Activated CD4-positive, alpha-beta T cell treated with anti-CD3 and anti-CD28 coated beads, Interleukin-2, amount 10 ng/mL, durations not matched to agents 7 days and 5 days (primary cell): Measurements from ENCODE around the gene ELAC2. TPM values are rescaled to one million over a fixed set of nuclear protein-coding genes. Genes with fewer than 3 reads are reported as not detected.
A peak's percentile ranks its signal among the peaks of the same experiment; 100 is the strongest.

ENCODE experiments used
- CTCF ChIA-PET: fragments of 350-600 bp; sonication (Branson Sonifier 250); formaldehyde crosslinking; loops from one replicate; lab custom pipeline; 2021; ENCODE audit warnings: antibody characterized with exemption; lab: Charles Lee
- POLR2A ChIA-PET: fragments of 350-600 bp; sonication (Branson Sonifier 250); formaldehyde crosslinking; loops from one replicate; lab custom pipeline; 2021; ENCODE audit warnings: antibody characterized with exemption; lab: Charles Lee
- DNase-seq: peaks from one replicate; pipeline ENCODE4 v3.0.0-alpha.2; 2020
- H3K27ac Mint-ChIP-seq: one replicate; pipeline ENCODE4 v1.8.0; 2021; ENCODE audit warnings: mild to moderate bottlenecking, moderate library complexity, mixed read lengths
- H3K27me3 Mint-ChIP-seq: one replicate; pipeline ENCODE4 v1.8.0; 2021; ENCODE audit warnings: mixed read lengths
- H3K36me3 Mint-ChIP-seq: one replicate; pipeline ENCODE4 v1.8.0; 2021; ENCODE audit warnings: low read depth, mixed read lengths
- H3K4me1 Mint-ChIP-seq: one replicate; pipeline ENCODE4 v1.8.0; 2021; ENCODE audit warnings: mixed read lengths
- H3K4me3 Mint-ChIP-seq: one replicate; pipeline ENCODE4 v1.8.0; 2021; ENCODE audit warnings: mild to moderate bottlenecking, moderate library complexity, mixed read lengths
- H3K9me3 Mint-ChIP-seq: one replicate; pipeline ENCODE4 v1.8.0; 2021; ENCODE audit warnings: mixed read lengths
- total RNA-seq, 2 experiments: library from RNA; stranded (reverse); gene quantifications; one replicate each; pipeline ENCODE4 v1.2.3, GENCODE V29; 2021

The ELAC2 gene
- total RNA-seq, 2 experiments from 2014 or later, result 60.8 to 74.8 TPM

- Mint-ChIP-seq H3K27ac (no peak overlapping the region), H3K4me1 (no peaks in the 10 kb centered on the region), H3K36me3 (peaks cover 31% of the 10 kb centered on the region), H3K27me3 (no peaks in the 10 kb centered on the region), H3K4me3 (no peak overlapping the region), H3K9me3 (no peaks in the 10 kb centered on the region)
- CTCF ChIA-PET, result interaction anchor here (1.6 kb wide), 1 partner anchor 24 kb away, joined by 5 read pairs; no protein-coding TSS in a partner anchor
- no peak for DNase-seq
- POLR2A ChIA-PET, result no interaction called here
Measured at GRCh38 chr17:13005530-13005929, 12.3 kb downstream of the ELAC2 start.

- Mint-ChIP-seq H3K9me3 (no peaks in the 10 kb centered on the region), H3K27ac (peak overlapping the region; percentile 7)
- POLR2A ChIA-PET, result no interaction called here
Measured at GRCh38 chr17:13004336-13004735, 13.5 kb downstream of the ELAC2 start.

GRCh38 chr17:13003927-13004326 is 13.9 kb downstream of the ELAC2 start:
- ChIA-PET CTCF (interaction anchor here (0.9 to 2.8 kb wide), 4 partner anchors 8 to 15 kb away, joined by 3 to 6 read pairs (median 3); partner anchors contain the start of gene ELAC2), POLR2A (no interaction called here)
- H3K4me3 Mint-ChIP-seq, result no peak overlapping the region
- no peak for DNase-seq
- peaks cover 32% of the 10 kb centered on the region for H3K36me3 Mint-ChIP-seq
- H3K27me3 Mint-ChIP-seq, result no peaks in the 10 kb centered on the region
- H3K4me1 Mint-ChIP-seq, result no peaks in the 10 kb centered on the region
- H3K9me3 Mint-ChIP-seq, result no peaks in the 10 kb centered on the region
- no peak overlapping the region for H3K27ac Mint-ChIP-seq

More at GRCh38 chr17:13004336-13004735, 13.5 kb downstream of the ELAC2 start:
- DNase-seq, result no peak
- Mint-ChIP-seq H3K36me3 (peaks cover 32% of the 10 kb centered on the region), H3K4me3 (no peak overlapping the region), H3K27me3 (no peaks in the 10 kb centered on the region), H3K4me1 (no peaks in the 10 kb centered on the region)
- CTCF ChIA-PET, result interaction anchor here (0.6 to 2.8 kb wide), 4 partner anchors 12 to 822 kb away, joined by 3 to 6 read pairs (median 4); partner anchors contain the start of gene ELAC2

DNA sequence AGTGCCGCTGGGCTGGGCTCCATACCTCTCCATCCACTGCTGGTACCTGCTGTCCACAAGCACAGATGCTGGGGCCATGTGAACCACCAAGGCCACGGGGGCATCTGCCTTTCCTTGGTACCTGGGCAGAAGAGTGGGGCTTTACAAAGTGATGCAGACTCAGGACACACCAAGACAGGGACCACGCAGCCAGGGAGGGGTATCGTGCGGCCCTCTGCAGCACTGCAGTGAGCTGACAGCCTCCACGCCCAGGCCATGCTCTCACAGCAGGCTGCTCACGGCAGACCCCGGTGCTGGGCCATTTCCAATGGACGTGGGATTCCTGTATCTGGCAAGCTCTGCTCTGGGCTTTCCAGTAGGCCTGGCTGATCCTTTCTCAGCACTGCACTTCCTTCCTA is 14.4 kb downstream of the ELAC2 start:
- ChIA-PET POLR2A (no interaction called here), CTCF (interaction anchor here (0.9 to 2.8 kb wide), 4 partner anchors 9 to 15 kb away, joined by 3 to 6 read pairs (median 3); partner anchors contain the start of gene ELAC2)
- no peak overlapping the region for H3K27ac Mint-ChIP-seq
- no peaks in the 10 kb centered on the region for H3K9me3 Mint-ChIP-seq
- no peak for DNase-seq
- no peaks in the 10 kb centered on the region for H3K4me1 Mint-ChIP-seq
- no peak overlapping the region for H3K4me3 Mint-ChIP-seq
- no peaks in the 10 kb centered on the region for H3K27me3 Mint-ChIP-seq
- H3K36me3 Mint-ChIP-seq, result peaks cover 32% of the 10 kb centered on the region

GRCh38 chr17:13002761-13003453 is 14.9 kb downstream of the ELAC2 start:
- H3K27me3 Mint-ChIP-seq, result no peaks in the 10 kb centered on the region
- H3K27ac Mint-ChIP-seq, result no peak overlapping the region
- DNase-seq, result peak; percentile 38
- ChIA-PET POLR2A (no interaction called here), CTCF (interaction anchor here (0.9 to 2.8 kb wide), 3 partner anchors 9 to 16 kb away, joined by 3 to 6 read pairs (median 3); partner anchors contain the start of gene ELAC2)
- H3K4me3 Mint-ChIP-seq, result no peak overlapping the region
- peaks cover 32% of the 10 kb centered on the region for H3K36me3 Mint-ChIP-seq
- no peaks in the 10 kb centered on the region for H3K4me1 Mint-ChIP-seq
- H3K9me3 Mint-ChIP-seq, result no peaks in the 10 kb centered on the region

GRCh38 chr17:13001991-13002615 is 15.7 kb downstream of the ELAC2 start:
- no peak overlapping the region for H3K27ac Mint-ChIP-seq
- H3K4me1 Mint-ChIP-seq, result no peaks in the 10 kb centered on the region
- no peaks in the 10 kb centered on the region for H3K27me3 Mint-ChIP-seq
- H3K36me3 Mint-ChIP-seq, result peaks cover 33% of the 10 kb centered on the region
- POLR2A ChIA-PET, result interaction anchor here (0.5 kb wide), 1 partner anchor 21 kb away, joined by 3 read pairs; no protein-coding TSS in a partner anchor
- no peak for DNase-seq
- CTCF ChIA-PET, result interaction anchor here (0.6 to 2.8 kb wide), 2 partner anchors 17 to 170 kb away, joined by 5 to 6 read pairs; partner anchors contain the start of gene ELAC2
- no peaks in the 10 kb centered on the region for H3K9me3 Mint-ChIP-seq
- no peak overlapping the region for H3K4me3 Mint-ChIP-seq

GRCh38 chr17:13000561-13000960 is 17.3 kb downstream of the ELAC2 start:
- Mint-ChIP-seq H3K9me3 (no peaks in the 10 kb centered on the region), H3K4me3 (no peak overlapping the region), H3K36me3 (peaks cover 33% of the 10 kb centered on the region), H3K27ac (no peak overlapping the region), H3K4me1 (no peaks in the 10 kb centered on the region), H3K27me3 (no peaks in the 10 kb centered on the region)
- no peak for DNase-seq
- CTCF ChIA-PET, result no interaction called here
- POLR2A ChIA-PET, result no interaction called here

DNA sequence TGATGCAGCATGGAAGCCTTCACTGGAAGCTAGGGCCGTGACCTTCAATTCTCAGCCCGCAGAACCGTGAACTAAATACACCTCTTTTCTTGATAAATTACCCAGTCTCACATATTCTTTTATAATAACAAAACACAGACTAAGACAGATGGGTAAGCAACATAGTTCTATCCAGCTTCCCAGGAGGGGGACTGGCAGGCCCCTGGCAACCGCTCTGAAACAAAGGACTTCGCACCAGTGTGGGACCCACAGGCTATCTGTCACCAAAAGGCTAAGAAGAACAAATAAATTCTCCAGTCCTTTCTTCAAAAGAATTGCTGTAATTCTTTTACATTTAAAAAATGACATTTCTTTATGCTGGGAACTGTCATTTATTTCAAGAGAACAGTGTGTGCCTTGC is 19.0 kb downstream of the ELAC2 start:
- Mint-ChIP-seq H3K27me3 (no peaks in the 10 kb centered on the region), H3K27ac (no peak overlapping the region), H3K36me3 (peaks cover 34% of the 10 kb centered on the region), H3K4me3 (no peak overlapping the region), H3K9me3 (no peaks in the 10 kb centered on the region), H3K4me1 (no peaks in the 10 kb centered on the region)
- ChIA-PET POLR2A (no interaction called here), CTCF (interaction anchor here (0.7 kb wide), 1 partner anchor 25 kb away, joined by 3 read pairs; no protein-coding TSS in a partner anchor)
- DNase-seq, result no peak

GRCh38 chr17:12998461-12998860 is 19.4 kb downstream of the ELAC2 start:
- no peaks in the 10 kb centered on the region for H3K9me3 Mint-ChIP-seq
- no peak overlapping the region for H3K27ac Mint-ChIP-seq
- H3K4me1 Mint-ChIP-seq, result no peaks in the 10 kb centered on the region
- H3K27me3 Mint-ChIP-seq, result no peaks in the 10 kb centered on the region
- H3K4me3 Mint-ChIP-seq, result no peak overlapping the region
- no peak for DNase-seq
- ChIA-PET CTCF (interaction anchor here (0.7 kb wide), 1 partner anchor 25 kb away, joined by 3 read pairs; no protein-coding TSS in a partner anchor), POLR2A (no interaction called here)
- peaks cover 31% of the 10 kb centered on the region for H3K36me3 Mint-ChIP-seq

- CTCF ChIA-PET, result interaction anchor here (0.7 kb wide), 1 partner anchor 917 kb away, joined by 3 read pairs; no protein-coding TSS in a partner anchor
- Mint-ChIP-seq H3K4me3 (no peak overlapping the region), H3K36me3 (peaks cover 37% of the 10 kb centered on the region), H3K9me3 (no peaks in the 10 kb centered on the region), H3K27me3 (no peaks in the 10 kb centered on the region), H3K27ac (no peak overlapping the region), H3K4me1 (no peaks in the 10 kb centered on the region)
- DNase-seq, result no peak
- POLR2A ChIA-PET, result no interaction called here
Measured at GRCh38 chr17:12996941-12997340, 20.9 kb downstream of the ELAC2 start.

- H3K9me3 Mint-ChIP-seq, result no peaks in the 10 kb centered on the region
- peaks cover 42% of the 10 kb centered on the region for H3K36me3 Mint-ChIP-seq
- CTCF ChIA-PET, result interaction anchor here (0.7 to 1.2 kb wide), 2 partner anchors 13 to 916 kb away, joined by 3 read pairs; no protein-coding TSS in a partner anchor
- POLR2A ChIA-PET, result no interaction called here
- no peaks in the 10 kb centered on the region for H3K27me3 Mint-ChIP-seq
- no peak overlapping the region for H3K27ac Mint-ChIP-seq
- H3K4me3 Mint-ChIP-seq, result no peak overlapping the region
- DNase-seq, result no peak
- no peaks in the 10 kb centered on the region for H3K4me1 Mint-ChIP-seq
Measured at GRCh38 chr17:12996357-12996756, 21.5 kb downstream of the ELAC2 start.

GRCh38 chr17:12995896-12996295 is 21.9 kb downstream of the ELAC2 start:
- H3K36me3 Mint-ChIP-seq, result peaks cover 44% of the 10 kb centered on the region
- H3K9me3 Mint-ChIP-seq, result no peaks in the 10 kb centered on the region
- H3K4me1 Mint-ChIP-seq, result no peaks in the 10 kb centered on the region
- no peak for DNase-seq
- H3K27me3 Mint-ChIP-seq, result no peaks in the 10 kb centered on the region
- H3K27ac Mint-ChIP-seq, result no peak overlapping the region
- H3K4me3 Mint-ChIP-seq, result no peak overlapping the region
- CTCF ChIA-PET, result interaction anchor here (1.2 kb wide), 1 partner anchor 13 kb away, joined by 3 read pairs; no protein-coding TSS in a partner anchor
- POLR2A ChIA-PET, result no interaction called here
